PC-3 (cell line): ENCODE data around the gene BASP1.

Experiments
- CTCF ChIP-seq: fragments of 300-600 bp; sonication (generic); conservative IDR thresholded peaks from 2 replicates; pipeline ENCODE4 v1.5.1; 2017; ENCODE audit warnings: antibody characterized with exemption, low read depth, mild to moderate bottlenecking, low read length
- EZH2 ChIP-seq: fragments of 300-600 bp; sonication (generic); IDR thresholded peaks from one replicate; pipeline ENCODE4 v1.6.1; 2017; ENCODE audit warnings: antibody characterized with exemption, mild to moderate bottlenecking, low read length; ENCODE audit not compliant: unreplicated experiment

DNA sequence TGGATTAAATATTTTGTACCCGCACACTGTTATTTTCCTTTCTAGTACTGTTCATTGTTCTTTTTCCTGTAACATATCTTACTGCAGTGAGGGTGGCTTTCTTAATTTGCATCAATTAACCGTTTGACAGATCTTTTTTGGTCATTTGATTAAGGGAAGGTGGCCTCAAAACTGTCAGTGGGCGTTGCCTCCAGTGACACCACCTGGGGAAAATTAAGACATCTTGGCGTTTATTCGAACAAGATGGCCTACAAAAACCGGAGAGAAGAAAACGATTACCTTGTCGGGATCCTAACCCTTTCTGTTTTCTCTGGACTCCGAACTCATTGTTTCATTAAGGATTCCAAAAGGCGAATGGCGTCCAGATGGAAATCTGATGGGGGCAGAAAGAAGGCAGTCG, 2.0 kb downstream of the BASP1 start:
- TF ChIP-seq CTCF = no peak
- TF ChIP-seq EZH2 = no peak
